Kidney epithelial cell (primary cell): Measurements from ENCODE around the gene ANO8. TPM values are rescaled to one million over a fixed set of nuclear protein-coding genes. Genes with fewer than 3 reads are reported as not detected.

ENCODE experiments used
- DNase-seq: peaks from one replicate; pipeline ENCODE4 v3.0.0-alpha.2; 2010; ENCODE audit warnings: low read depth
- H3K27me3 ChIP-seq: 2 replicates; pipeline ENCODE4 v1.6.0; 2011; ENCODE audit warnings: low read length; ENCODE audit not compliant: control insufficient read depth, insufficient read depth
- H3K36me3 ChIP-seq: 2 replicates; pipeline ENCODE4 v1.5.1; 2011; ENCODE audit warnings: low read length; ENCODE audit not compliant: control insufficient read depth, insufficient read depth
- H3K4me3 ChIP-seq: 2 replicates; pipeline ENCODE4 v1.5.1; 2011; ENCODE audit warnings: low read depth, mild to moderate bottlenecking, control low read depth, low read length
- CTCF ChIP-seq: IDR thresholded peaks from 2 replicates; pipeline ENCODE4 v1.5.1; 2011; ENCODE audit warnings: mild to moderate bottlenecking, moderate library complexity, low read length, control low read depth, inconsistent platforms; ENCODE audit not compliant: insufficient read depth, poor library complexity, severe bottlenecking
- total RNA-seq: library from RNA; depleted of rRNA; stranded (reverse); fragments of >200 nt; gene quantifications from 2 replicates; pipeline ENCODE4 v1.2.3, GENCODE V29; 2015

The ANO8 gene
- total RNA-seq, 1 donor from 2014 or later, result 6.9 TPM

- TF ChIP-seq CTCF, result no peak
- DNase-seq, result no peak
- no peaks in the 10 kb centered on the region for H3K36me3 ChIP-seq
- H3K27me3 ChIP-seq, result peaks cover 5% of the 10 kb centered on the region
- no peak overlapping the region for H3K4me3 ChIP-seq
Measured at GRCh38 chr19:17347361-17347760, 12.7 kb upstream of the ANO8 start.

- TF ChIP-seq CTCF, result peak; percentile 94
- Histone ChIP-seq H3K4me3 (no peak overlapping the region), H3K36me3 (no peaks in the 10 kb centered on the region), H3K27me3 (peaks cover 3% of the 10 kb centered on the region)
- DNase-seq, result no peak
Measured at GRCh38 chr19:17346109-17346671, 11.5 kb upstream of the ANO8 start.

GRCh38 chr19:17341845-17342244 is 7.2 kb upstream of the ANO8 start:
- H3K4me3 ChIP-seq, result no peak overlapping the region
- DNase-seq, result no peak
- H3K36me3 ChIP-seq, result no peaks in the 10 kb centered on the region
- no peak for TF ChIP-seq CTCF
- no peaks in the 10 kb centered on the region for H3K27me3 ChIP-seq

- TF ChIP-seq CTCF, result no peak
- H3K4me3 ChIP-seq, result no peak overlapping the region
- no peaks in the 10 kb centered on the region for H3K27me3 ChIP-seq
- no peaks in the 10 kb centered on the region for H3K36me3 ChIP-seq
- no peak for DNase-seq
Measured at GRCh38 chr19:17341386-17341785, 6.7 kb upstream of the ANO8 start.

GRCh38 chr19:17340871-17341357 is 6.3 kb upstream of the ANO8 start:
- DNase-seq, result no peak
- TF ChIP-seq CTCF, result no peak
- Histone ChIP-seq H3K27me3 (no peaks in the 10 kb centered on the region), H3K36me3 (no peaks in the 10 kb centered on the region), H3K4me3 (no peak overlapping the region)

GRCh38 chr19:17340302-17340870 is 5.7 kb upstream of the ANO8 start:
- no peak for TF ChIP-seq CTCF
- no peaks in the 10 kb centered on the region for H3K36me3 ChIP-seq
- H3K4me3 ChIP-seq, result no peak overlapping the region
- no peak for DNase-seq
- no peaks in the 10 kb centered on the region for H3K27me3 ChIP-seq
